ENCODE data around the gene PSTK.

Gene PSTK

GRCh38 chr10:123019264-123019663, 39.1 kb downstream of the PSTK start:
- no peak for DNase-seq (ENCODE audit: low read depth in 2 of 2)

GRCh38 chr10:123019941-123020703, 39.9 kb downstream of the PSTK start:
- no peak for DNase-seq (ENCODE audit: low read depth in 2 of 2)

- DNase-seq (ENCODE audit: low read depth in 2 of 2), result no peak
Observed at GRCh38 chr10:123021517-123021916, 41.3 kb downstream of the PSTK start.

- DNase-seq (ENCODE audit: low read depth in 2 of 2), result no peak
Observed at GRCh38 chr10:123024540-123024939, 44.3 kb downstream of the PSTK start.

GRCh38 chr10:123026302-123026701, 46.1 kb downstream of the PSTK start:
- no peak for DNase-seq (ENCODE audit: low read depth in 2 of 2)

- DNase-seq (ENCODE audit: low read depth in 2 of 2), result no peak
Observed at GRCh38 chr10:123027861-123028260, 47.7 kb downstream of the PSTK start.

GRCh38 chr10:123031124-123031523, 50.9 kb downstream of the PSTK start:
- DNase-seq (ENCODE audit: low read depth in 2 of 2), result no peak

- DNase-seq (ENCODE audit: low read depth in 2 of 2), result no peak
Observed at GRCh38 chr10:123034332-123034731, 54.1 kb downstream of the PSTK start.

- DNase-seq (ENCODE audit: low read depth in 2 of 2), result no peak
Observed at GRCh38 chr10:123035467-123036086, 55.4 kb downstream of the PSTK start.

- no peak for DNase-seq (ENCODE audit: low read depth in 2 of 2)
Observed at GRCh38 chr10:123038782-123039631, 58.8 kb downstream of the PSTK start.

- DNase-seq (ENCODE audit: low read depth in 2 of 2), result no peak
Observed at GRCh38 chr10:123039632-123039930, 59.4 kb downstream of the PSTK start.
